HG03060 (cell line): ENCODE results near the gene TNS3.
"Not testable (repeated sequence)": the region's sequence is repeated elsewhere in the genome, so short reads cannot be mapped to it uniquely, and the experiment has no call there.

Experiments used
- ATAC-seq: cut with Tn5 transposase; IDR thresholded peaks from one replicate; pipeline ENCODE4 v1.9.1; 2021; ENCODE audit warnings: low read depth, moderate number of reproducible peaks; ENCODE audit not compliant: unreplicated experiment

Gene TNS3

DNA sequence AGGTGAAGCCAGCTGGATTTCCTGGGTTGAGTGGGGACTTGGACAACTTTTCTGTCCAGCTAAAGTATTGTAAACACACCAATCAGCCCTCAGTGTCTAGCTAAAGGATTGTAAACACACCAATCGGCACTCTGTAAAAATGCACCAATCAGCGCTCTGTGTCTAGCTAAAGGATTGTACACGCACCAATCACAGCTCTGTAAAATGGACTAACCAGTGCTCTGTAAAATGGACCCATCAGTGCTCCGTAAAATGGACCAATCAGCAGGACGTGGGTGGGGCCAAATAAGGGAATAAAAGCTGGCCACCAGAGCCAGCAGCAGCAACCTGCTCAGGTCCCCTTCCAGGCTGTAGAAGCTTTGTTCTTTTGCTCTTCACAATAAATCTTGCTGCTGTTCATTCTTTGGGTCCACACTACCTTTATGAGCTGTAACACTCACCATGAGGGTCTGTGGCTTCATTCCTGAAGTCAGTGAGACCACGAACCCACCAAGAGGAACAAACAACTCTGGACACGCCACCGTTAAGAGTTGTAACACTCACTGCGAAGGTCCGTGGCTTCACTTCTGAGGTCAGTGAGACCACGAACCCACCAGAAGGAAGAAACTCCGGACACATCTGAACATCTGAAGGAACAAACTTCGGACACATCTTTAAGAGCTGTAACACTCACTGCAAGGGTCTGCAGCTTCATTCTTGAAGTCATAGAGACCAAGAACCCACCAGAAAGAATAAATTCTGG is 21.8 kb upstream of the TNS3 start:
- ATAC-seq = not testable (repeated sequence)

DNA sequence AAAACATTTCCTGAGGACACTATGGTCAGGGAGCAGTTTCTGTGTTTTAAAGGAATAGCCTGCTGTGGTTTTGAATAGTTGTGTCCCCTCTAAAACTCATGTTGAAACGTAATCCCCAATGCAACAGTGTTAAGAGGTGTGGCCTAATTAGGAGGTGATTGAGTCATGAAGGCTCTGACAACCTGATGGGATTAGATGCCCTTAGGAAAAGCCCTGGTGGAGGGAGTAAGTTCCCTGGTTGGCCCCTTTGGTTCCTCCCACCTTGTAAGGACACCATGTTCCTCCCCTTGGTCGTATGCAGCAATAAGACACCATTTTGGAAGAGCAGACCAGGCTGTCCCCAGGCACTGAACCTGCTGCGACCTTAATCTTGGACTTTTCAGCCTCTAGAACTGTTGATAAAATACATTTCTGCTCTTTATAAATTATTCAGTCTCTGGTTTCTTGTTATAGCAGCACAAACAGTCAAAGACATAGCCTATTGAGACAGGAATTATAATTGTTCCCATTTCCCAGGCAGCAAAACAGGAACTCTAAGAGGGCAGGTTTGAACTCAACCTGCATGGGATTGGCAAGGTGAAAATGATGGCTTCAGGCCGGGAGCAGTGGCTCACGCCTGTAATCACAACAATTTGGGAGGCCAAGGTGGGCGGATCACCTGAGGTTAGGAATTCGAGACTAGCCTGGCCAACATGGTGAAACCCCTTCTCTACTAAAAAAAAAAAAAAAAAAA is 20.5 kb upstream of the TNS3 start:
- no peak for ATAC-seq

DNA sequence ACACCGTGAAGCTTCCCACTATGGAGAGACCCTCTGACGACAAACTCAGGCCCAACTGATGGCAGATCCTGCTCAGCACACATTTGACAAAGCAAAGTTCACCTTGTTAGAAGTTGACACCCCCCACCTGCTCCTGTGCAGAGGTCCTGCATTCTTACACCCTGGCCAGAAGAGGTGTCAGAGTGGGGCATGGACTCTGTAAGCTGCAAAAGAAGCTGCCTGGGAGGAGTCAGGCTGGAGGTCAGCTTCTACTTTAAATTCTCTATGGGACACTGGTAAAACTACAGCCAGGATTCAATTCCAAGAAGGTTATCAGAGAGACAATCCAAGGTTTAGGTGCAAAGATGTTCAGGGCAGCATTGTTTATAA is 20.0 kb upstream of the TNS3 start:
- no peak for ATAC-seq

DNA sequence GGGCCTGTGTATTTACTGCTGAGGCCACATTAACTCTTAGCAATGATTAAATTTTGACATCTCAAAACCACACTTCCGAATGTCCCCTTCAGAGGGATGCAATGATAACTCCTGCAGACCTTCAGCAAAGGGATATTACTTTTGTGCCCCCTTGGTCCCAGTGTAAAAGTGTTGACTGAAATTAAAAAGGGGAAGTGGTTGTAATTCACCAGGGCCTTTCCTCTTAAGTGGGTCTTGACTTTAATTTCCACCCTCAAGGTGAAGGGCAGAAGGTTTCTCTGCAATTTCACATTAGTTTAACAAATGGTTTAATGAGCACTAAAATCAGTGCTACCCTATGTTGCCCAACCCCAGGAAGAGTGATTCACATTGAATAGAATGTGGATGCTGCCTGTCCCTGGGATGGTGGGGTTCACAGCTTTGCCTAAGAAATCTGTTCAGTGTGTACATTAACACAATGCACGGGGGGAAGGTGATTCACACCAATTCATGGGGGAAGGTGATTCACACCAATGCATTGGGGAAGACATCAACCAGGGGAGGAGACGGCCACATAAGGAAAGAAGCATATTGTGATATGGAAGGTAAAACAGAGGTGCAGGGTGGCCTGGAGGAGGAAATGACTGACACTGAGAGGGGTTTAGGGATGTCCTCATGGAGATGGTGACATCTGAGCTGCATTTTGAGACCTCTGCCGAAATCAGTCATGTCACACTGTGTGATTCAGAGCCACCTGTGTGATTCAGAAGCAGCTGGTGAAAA is 19.4 kb upstream of the TNS3 start:
- ATAC-seq = no peak

DNA sequence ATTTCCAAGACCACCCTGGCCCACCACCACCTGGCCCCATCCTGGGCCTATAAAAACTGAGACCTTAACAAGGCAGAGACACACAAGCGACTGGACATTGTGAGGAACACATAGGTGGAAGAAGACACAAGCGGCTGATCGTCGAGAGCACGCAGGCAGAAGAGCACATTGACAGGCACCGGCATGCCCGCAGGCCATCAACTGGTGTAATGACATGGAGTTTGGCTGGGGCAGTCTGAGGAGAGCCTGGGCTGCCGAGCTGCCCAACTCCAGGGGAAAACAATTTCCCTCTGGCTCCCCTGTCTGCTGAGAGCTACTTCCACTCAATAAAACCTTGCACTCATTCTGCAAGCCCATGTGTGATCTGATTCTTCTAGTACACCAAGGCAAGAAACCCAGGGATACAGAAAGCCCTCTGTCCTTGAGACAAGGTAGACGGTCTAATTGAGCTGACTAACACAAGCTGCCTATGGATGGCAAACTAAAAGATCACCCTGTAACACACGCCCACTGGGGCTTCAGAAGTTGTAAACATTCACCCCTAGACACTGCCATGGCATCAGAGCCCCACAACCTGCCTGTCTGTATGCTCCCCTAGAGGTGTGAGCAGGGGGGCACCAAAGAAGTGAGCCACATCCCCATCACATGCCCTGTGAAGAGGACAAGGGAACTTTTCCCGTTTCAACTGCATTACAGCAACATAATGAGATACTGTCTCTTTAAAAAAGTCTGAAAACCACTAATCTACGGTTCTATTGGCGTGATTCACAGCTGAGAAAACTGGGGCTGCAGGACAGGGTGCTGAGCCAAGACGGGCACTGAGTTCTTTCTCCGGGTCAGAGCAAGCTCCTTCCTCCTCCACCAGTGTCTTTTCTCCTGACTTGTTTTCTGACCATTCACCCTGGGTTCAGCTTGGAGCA is 18.5 kb upstream of the TNS3 start:
- ATAC-seq = no peak

DNA sequence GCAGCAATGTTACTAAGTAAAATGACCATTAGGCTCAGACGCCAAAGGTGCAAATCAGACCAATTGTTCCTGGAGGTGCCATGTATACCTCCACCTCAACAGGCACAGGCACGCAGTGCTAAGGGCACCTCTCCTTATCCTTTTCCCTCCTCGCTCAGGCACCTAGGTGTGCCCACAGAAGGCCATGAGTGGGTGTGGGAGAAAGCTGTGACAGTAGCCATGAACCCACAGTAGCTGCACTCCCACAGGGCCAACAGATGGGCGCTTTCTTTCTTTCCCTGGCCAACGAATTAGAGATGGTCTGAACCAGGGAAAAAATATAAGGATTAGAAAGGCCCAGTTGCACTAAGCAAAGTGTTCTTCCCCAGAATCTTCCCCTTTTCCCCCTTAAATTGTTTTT is 15.5 kb upstream of the TNS3 start:
- no peak for ATAC-seq

DNA sequence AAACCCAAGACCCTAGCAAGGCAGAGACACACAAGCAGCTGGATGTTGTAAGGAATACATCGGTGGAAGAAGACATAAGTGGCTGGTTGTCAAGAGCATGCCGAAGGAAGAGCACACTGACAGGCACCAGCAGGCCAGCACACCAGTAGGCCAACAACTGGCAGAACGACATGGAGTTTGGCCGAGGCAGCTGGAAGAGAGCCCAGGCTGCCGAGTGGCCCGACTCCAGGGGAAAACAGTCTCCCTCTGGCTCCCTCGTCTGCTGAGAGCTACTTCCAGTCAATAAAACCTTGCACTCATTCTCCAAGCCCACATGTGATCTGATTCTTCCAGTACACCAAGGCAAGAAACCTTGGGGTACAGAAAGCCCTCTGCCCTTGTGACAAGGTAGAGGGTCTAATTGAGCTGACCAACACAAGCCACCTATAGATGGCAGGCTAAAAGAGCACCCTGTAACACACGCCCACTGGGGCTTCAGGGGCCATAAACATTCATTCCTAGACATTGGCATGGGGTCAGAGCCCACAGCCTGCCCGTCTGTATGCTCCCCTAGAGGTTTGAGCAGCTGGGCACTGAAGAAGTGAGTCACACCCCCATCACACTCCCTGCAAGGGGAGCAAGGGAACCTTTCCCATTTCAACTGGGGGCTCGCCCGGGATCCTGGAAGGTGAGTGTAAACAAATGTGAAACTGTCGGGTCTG is 14.7 kb upstream of the TNS3 start:
- no peak for ATAC-seq

DNA sequence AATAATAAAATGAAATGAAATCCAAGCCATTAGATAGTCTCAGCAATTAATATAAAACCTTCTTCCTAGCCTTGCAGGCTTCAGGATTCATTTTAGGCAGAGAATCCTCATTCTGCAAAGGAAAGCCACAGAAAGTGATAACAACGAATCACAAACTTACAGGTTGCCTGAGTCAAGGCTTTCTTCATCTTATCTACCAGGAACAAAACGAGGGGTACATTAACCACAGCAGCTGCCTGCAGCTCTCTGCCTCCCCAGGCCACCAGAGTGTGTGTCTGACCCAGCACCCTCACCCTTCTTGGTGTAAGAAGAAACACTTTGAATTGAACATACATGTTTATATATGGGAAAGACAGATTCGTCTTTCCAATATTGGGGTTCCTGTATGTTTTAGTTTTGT is 12.5 kb upstream of the TNS3 start:
- ATAC-seq = no peak

DNA sequence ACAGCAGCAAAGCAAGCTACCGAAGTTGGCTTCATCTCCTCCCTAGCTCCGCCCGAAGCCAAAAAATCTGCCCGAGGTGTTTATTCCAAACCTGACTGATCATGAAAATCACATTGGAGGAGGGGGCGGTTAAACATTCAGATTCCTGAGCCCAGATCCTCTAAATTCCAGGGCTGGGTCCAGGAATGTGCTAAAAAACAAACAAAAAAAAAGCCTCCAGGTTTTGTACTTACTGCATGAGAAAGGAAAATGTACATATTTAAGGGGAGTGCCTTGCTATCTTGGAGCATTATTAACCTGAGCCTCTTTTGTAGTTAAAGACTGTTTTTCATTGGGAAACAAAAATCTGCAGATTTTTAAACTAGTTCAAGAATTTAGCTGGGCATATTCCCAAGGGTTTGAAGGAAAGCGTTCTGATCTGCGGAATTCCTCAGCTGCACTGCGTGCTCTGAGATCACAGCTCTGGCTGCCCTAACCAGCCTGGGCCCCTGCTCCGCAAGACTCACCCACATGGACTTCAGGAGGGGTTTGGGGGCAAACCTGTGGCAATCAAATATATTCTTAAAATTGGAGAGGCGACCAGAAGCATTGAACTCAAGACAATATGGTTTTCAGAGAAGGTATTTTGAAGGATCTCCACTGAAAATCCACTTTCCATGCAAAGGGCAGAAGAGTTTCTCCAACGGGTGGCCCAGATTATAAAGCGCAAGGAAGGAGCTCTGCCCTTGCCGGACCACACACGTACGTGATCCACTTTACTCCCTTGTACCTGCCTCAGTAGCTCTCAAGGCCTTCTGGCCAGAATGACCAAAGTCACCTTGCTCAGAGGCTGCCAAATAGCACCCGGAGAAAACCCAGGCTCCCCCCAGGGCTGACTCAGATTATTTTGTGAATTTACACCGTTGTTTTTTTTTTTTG is 10.0 kb upstream of the TNS3 start:
- ATAC-seq = no peak

DNA sequence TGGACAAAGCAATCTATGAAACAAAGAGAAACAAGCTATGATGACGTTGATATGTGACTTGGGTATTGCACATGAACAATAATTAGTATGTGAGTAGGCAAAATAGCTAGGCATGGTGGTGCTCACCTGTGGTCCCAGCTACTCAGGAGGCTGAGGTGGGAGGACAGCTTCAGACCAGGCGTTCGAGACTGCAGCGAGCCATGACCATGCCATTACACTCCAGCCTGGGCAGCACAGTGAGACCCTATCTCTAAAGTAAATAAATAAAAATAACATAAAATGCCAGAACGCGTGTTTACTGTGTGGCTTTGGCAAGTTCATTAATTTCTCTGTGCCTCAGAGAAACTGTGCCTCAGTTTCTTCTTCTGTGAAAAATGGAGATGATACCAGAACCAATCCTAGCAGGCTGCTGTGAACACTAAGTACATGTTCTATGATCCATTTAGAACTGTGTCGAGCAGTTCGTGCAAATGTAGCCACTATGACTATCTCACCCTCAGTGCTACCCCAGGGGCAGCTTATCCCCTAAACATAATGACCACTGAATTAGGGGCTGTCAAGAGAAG is 9.3 kb upstream of the TNS3 start:
- ATAC-seq = no peak

DNA sequence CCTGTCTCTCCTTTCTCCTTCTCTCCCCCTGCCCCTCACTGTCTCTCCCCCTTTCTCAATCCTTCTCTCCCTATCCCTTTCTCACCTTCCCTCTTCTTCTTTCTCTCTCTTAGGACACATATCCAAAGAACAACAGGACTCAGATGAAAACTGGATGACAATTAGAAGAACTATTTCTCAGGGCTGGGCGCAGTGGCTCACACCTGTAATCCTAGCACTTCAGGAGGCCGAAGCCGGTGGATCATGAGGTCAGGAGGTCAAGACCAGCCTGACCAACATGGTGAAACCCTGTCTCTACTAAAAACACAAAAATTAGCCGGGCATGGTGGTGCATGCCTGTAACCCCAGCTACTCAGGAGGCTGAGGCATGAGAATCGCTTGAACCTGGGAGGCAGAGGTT is 8.3 kb upstream of the TNS3 start:
- not testable (repeated sequence) for ATAC-seq

DNA sequence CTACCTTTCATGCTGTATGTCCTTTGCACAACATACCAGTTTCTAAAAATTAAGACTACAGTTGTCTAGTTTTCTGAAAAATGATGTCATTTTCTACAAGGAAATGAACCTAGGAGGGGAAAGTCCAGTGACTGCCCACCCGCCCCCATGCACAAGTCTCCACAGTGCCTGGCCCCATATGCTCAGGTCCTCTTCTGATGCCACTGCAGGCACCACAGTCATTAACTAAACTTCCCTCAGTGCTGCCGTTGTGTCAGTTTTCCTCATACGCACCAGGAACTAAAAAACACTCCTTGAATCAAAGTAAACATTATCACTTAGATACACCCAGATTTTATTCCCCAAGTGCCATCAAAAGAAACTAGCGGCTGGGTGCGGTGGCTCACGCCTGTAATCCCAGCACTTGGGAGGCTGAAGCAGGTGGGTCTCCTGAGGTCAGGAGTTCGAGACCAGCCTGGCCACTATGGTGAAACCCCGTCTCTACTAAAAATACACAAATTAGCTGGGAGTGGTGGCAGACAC is 6.9 kb upstream of the TNS3 start:
- no peak for ATAC-seq

DNA sequence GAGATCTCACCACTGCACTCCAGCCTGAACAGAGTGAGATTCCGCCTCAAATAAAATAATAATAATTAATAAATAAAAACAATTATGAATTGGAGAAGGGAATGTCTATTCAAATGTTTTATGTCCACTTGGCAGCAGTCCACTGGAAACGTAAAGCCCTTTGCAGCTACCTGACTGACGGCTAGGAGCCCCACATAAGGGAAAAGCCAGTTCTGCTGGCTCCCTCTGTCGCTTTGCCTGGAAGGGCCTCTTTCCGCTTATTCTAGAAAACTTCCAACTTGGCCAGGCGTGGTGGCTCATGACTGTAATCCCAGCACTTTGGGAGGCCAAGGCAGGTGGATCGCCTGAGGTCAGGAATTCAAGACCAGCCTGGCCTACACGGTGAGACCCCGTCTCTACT is 6.1 kb upstream of the TNS3 start:
- no peak for ATAC-seq

DNA sequence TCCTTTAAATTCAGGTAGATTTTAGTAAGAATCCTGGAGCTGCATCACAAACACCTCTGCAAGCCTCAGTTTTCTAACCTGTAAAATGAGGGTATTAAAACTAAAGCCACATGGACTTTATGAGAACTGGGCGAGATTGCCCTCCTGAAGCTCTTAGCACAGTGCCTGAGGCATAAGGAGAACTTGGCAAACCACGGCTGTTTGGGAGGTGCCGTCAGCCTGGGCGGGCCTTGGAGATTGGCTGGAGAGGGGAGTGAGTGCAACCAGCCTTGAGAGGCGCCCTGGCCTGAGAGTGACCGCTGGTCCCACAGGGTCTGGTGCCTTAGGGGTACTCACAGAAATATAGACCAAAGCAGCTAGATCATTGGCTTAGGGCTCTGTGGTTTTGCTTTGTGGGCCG is 5.4 kb upstream of the TNS3 start:
- ATAC-seq = no peak

DNA sequence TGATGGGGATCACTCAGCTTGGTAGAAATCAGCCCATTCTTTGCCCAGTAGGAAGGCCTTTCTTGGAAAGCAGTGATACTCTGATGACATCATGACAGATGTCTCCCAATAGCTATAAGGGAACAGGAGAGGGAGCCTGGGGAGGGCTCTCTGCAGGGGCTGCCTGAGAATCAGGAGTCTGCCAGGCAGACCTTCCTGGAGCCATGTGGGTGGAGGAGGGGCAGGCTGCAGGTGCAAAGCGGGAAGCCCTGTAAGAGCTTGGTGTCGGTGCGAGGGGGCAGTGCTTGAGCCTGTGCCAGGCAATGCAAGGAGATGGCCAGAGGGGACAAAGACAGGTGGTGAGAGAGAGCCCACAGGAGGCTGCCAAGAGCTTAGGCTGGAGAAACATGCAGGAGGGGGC is 5.0 kb upstream of the TNS3 start:
- ATAC-seq = no peak

DNA sequence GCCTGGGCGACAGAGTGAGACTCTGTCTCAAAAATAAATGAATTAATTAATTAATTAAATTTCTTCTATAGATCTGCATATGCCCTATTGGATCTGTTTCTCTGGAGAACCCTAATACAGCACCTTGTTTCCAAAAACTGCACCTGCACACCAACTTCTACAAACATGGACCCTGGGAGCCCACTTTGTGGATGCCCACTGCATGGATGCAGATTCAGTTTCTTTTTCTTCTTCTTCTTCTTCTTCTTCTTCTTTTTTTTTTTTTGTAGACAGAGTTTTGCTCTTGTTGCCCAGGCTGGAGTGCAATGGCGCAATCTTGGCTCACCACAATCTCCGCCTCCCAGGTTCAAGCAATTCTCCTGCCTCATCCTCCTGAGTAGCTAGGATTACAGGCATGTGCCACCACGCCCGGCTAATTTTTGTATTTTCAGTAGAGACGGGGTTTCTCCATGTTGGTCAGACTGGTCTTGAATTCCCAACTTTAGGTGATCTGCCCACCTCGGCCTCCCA is 4.3 kb upstream of the TNS3 start:
- not testable (repeated sequence) for ATAC-seq

DNA sequence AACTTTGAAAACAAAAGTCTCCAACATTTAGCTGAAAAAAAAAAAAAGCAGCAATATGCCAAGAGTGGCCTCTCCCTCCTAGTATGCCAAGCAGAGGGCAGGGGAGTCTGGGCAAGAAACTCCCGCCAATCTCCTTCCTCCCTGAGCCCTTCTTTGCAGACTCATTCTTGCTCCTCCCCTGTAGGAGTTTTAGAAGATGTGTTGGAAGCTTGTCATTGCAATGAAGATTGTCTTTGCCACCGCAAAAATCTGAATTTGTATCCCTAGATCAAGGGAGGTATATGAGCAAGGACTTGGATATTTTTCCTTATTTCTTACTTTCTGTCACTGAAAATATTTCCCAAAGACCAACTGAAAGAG is 2.6 kb upstream of the TNS3 start:
- no peak for ATAC-seq
